ENCODE data around the gene C1S.

DNA sequence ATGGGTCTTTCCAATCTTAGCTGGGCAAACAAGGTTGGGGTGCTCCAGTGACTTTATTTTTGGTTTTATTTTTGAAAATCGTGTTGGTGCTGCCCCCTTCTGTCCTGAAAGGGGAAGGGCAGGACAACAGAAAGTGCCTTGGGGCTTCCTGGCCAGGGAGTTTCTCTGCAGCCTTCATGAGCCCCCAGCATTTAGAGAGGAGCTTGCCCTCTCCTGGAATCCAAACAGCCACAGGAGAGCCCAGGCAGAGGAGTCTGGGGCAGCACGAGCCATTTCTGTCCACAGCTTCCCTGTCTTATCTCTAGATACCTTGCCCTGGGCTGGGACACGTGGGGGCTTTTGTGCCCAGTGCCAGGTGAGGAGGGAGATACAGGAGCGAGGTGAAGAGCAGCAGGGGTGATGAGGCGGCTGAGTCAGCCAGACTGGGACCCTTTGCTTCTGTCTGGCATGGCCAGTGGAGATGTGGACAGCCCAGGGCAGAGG, 52.9 kb downstream of the C1S start:
- TF ChIP-seq, protein P1, sequence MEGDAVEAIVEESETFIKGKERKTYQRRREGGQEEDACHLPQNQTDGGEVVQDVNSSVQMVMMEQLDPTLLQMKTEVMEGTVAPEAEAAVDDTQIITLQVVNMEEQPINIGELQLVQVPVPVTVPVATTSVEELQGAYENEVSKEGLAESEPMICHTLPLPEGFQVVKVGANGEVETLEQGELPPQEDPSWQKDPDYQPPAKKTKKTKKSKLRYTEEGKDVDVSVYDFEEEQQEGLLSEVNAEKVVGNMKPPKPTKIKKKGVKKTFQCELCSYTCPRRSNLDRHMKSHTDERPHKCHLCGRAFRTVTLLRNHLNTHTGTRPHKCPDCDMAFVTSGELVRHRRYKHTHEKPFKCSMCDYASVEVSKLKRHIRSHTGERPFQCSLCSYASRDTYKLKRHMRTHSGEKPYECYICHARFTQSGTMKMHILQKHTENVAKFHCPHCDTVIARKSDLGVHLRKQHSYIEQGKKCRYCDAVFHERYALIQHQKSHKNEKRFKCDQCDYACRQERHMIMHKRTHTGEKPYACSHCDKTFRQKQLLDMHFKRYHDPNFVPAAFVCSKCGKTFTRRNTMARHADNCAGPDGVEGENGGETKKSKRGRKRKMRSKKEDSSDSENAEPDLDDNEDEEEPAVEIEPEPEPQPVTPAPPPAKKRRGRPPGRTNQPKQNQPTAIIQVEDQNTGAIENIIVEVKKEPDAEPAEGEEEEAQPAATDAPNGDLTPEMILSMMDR (conservative IDR thresholded peaks at IDR 0.05; ENCODE audit: low read length) = peak; percentile 87
- no peak for TF ChIP-seq EZH2phosphoT487 (IDR thresholded peaks at IDR 0.05; ENCODE audit: borderline replicate concordance)

All from Loucy (cell line).